ENCODE results near the gene CHRNE.
A peak's percentile ranks its signal among the peaks of the same experiment; 100 is the strongest.

CHRNE gene
- 0.60 to 6.8 (median 1.8) reads per million in 3 experiments for total RNA-seq

- peak; percentile 73 for DNase-seq
These were observed at the start of gene CHRNE for GRCh38 chr17:4903051-4903818. TSS of gene CHRNE (minus strand) at chr17:4903098. CDS start at chr17:4903063, 35 bp downstream.

GRCh38 chr17:4951486-4951885 lies 48.6 kb upstream of the CHRNE start:
- DNase-seq = no peak

- no peak for DNase-seq
These were observed 47.9 kb upstream of the CHRNE start, which contains the start of gene ENO3 for GRCh38 chr17:4950746-4951204. TSS of gene ENO3 (plus strand) at chr17:4951119. CDS start at chr17:4951830, 711 bp downstream.

- no peak for DNase-seq
These were observed 47.3 kb upstream of the CHRNE start for GRCh38 chr17:4950075-4950745.

GRCh38 chr17:4949321-4950074 lies 46.6 kb upstream of the CHRNE start:
- DNase-seq = peak; percentile 82

GRCh38 chr17:4948931-4949320 lies 46.0 kb upstream of the CHRNE start:
- peak; percentile 77 for DNase-seq

GRCh38 chr17:4948166-4948930 lies 45.5 kb upstream of the CHRNE start, which contains the start of gene PFN1:
TSS of gene PFN1 (minus strand) at chr17:4948530. CDS start at chr17:4948394, 136 bp downstream.
- peak; percentile 91 for DNase-seq

GRCh38 chr17:4947411-4948165 lies 44.7 kb upstream of the CHRNE start:
- peak; percentile 63 for DNase-seq

- no peak for DNase-seq
These were observed 44.1 kb upstream of the CHRNE start for GRCh38 chr17:4947010-4947410.

GRCh38 chr17:4946312-4946976 lies 43.5 kb upstream of the CHRNE start:
- DNase-seq = no peak

GRCh38 chr17:4945944-4946280 lies 43.0 kb upstream of the CHRNE start:
- no peak for DNase-seq

GRCh38 chr17:4945176-4945943 lies 42.5 kb upstream of the CHRNE start:
- DNase-seq = peak; percentile 61

GRCh38 chr17:4944554-4945175 lies 41.8 kb upstream of the CHRNE start:
- no peak for DNase-seq

GRCh38 chr17:4944163-4944553 lies 41.3 kb upstream of the CHRNE start:
- DNase-seq = peak; percentile 67

GRCh38 chr17:4942760-4943508 lies 40.0 kb upstream of the CHRNE start:
- DNase-seq = no peak

GRCh38 chr17:4941319-4941610 lies 38.4 kb upstream of the CHRNE start:
- DNase-seq = no peak

- peak; percentile 34 for DNase-seq
These were observed 37.8 kb upstream of the CHRNE start for GRCh38 chr17:4940555-4941318.

- DNase-seq = peak; percentile 99
These were observed 37.1 kb upstream of the CHRNE start, which contains the start of the genes RNF167 and SLC25A11 for GRCh38 chr17:4939796-4940554. TSS of gene RNF167 (plus strand) at chr17:4940268. CDS start at chr17:4940910, 642 bp downstream. TSS of gene SLC25A11 (minus strand) at chr17:4940046. CDS start at chr17:4939910, 136 bp downstream.
